CD14-positive monocyte (primary cell): ENCODE data around the gene PER2. TPM values are rescaled to one million over a fixed set of nuclear protein-coding genes. Genes with fewer than 3 reads are reported as not detected.
A peak's percentile ranks its signal among the peaks of the same experiment; 100 is the strongest.

Experiments
- DNase-seq, 3 donors: peaks; one replicate each; pipeline ENCODE4 v3.0.0-alpha.2; 2011 to 2022
- H2AFZ ChIP-seq: 2 replicates; pipeline ENCODE4 v1.6.0; 2012; ENCODE audit warnings: mild to moderate bottlenecking, low read depth, low read length, inconsistent platforms; ENCODE audit not compliant: insufficient read depth, poor library complexity, severe bottlenecking
- H3K27ac ChIP-seq, 2 donors: 1 replicate in 1 of 2; 2 replicates in 1 of 2; pipeline ENCODE4 v1.5.1; 2012 to 2013; ENCODE audit warnings: low read length in 2 of 2, control low read depth in 1 of 2, inconsistent platforms in 1 of 2, low read depth in 1 of 2, mild to moderate bottlenecking in 1 of 2
- H3K27me3 ChIP-seq, 2 donors: one replicate each; pipeline versions ENCODE4 v1.6.0 to v1.6.1; 2011 to 2013; ENCODE audit warnings: low read length in 2 of 2; ENCODE audit not compliant: control insufficient read depth in 2 of 2, insufficient read depth in 2 of 2
- H3K36me3 ChIP-seq, 2 donors: replicated peaks in 1 of 2; 1 replicate in 1 of 2; 2 replicates in 1 of 2; pipeline versions ENCODE4 v1.5.1 to v1.6.1; 2012 to 2013; ENCODE audit warnings: low read length in 2 of 2, control low read depth in 1 of 2, inconsistent platforms in 1 of 2, mild to moderate bottlenecking in 1 of 2; ENCODE audit not compliant: insufficient read depth in 2 of 2, control insufficient read depth in 1 of 2
- H3K4me1 ChIP-seq, 2 donors: 1 replicate in 1 of 2; 2 replicates in 1 of 2; pipeline versions ENCODE4 v1.5.1 to v1.6.1; 2012 to 2013; ENCODE audit warnings: low read length in 2 of 2, control low read depth in 1 of 2, inconsistent platforms in 1 of 2, mild to moderate bottlenecking in 1 of 2, moderate library complexity in 1 of 2; ENCODE audit not compliant: insufficient read depth in 2 of 2, control insufficient read depth in 1 of 2
- H3K4me2 ChIP-seq: replicated peaks from 2 replicates; pipeline ENCODE3; 2012; ENCODE audit warnings: low read length, moderate library complexity, mild to moderate bottlenecking; ENCODE audit not compliant: poor library complexity, severe bottlenecking; ENCODE audit errors: extremely low read depth
- H3K4me3 ChIP-seq, 3 experiments: fragments of 200-600 bp in 1 of 3; sonication (generic) in 1 of 3; replicated peaks in 1 of 3; 1 replicate in 2 of 3; 2 replicates in 1 of 3; pipeline ENCODE4 v1.5.1; 2011 to 2013; ENCODE audit warnings: low read length in 3 of 3, mild to moderate bottlenecking in 3 of 3, control low read depth in 2 of 3, low read depth in 2 of 3, inconsistent platforms in 1 of 3, moderate library complexity in 1 of 3
- H3K79me2 ChIP-seq: 2 replicates; pipeline ENCODE4 v1.6.0; 2012; ENCODE audit warnings: mild to moderate bottlenecking, control low read depth, inconsistent platforms, low read length, moderate library complexity; ENCODE audit not compliant: insufficient read depth
- H3K9ac ChIP-seq: 2 replicates; pipeline ENCODE4 v1.6.0; 2017; ENCODE audit warnings: low read length, mild to moderate bottlenecking; ENCODE audit not compliant: insufficient read depth, poor library complexity, severe bottlenecking
- H3K9me3 ChIP-seq, 2 donors: replicated peaks in 1 of 2; 1 replicate in 1 of 2; 2 replicates in 1 of 2; pipeline versions ENCODE4 v1.5.1 to v1.6.1; 2012 to 2013; ENCODE audit warnings: low read length in 2 of 2, control low read depth in 1 of 2; ENCODE audit not compliant: control insufficient read depth in 1 of 2, insufficient read depth in 1 of 2
- H4K20me1 ChIP-seq: 2 replicates; pipeline ENCODE4 v1.6.0; 2012; ENCODE audit warnings: mild to moderate bottlenecking, low read length, control low read depth, moderate library complexity; ENCODE audit not compliant: insufficient read depth
- H3K27ac Mint-ChIP-seq, 7 donors: one replicate each; pipeline ENCODE4 v1.8.0; 2020; ENCODE audit warnings: mild to moderate bottlenecking in 7 of 7, mixed read lengths in 7 of 7, moderate library complexity in 6 of 7, inconsistent platforms in 2 of 7
- H3K27me3 Mint-ChIP-seq, 3 donors: one replicate each; pipeline ENCODE4 v1.8.0; 2021 to 2022; ENCODE audit warnings: low read depth in 3 of 3, mild to moderate bottlenecking in 3 of 3, mixed read lengths in 3 of 3, moderate library complexity in 3 of 3, inconsistent platforms in 1 of 3
- H3K36me3 Mint-ChIP-seq, 2 donors: one replicate each; pipeline ENCODE4 v1.8.0; 2020; ENCODE audit warnings: mixed read lengths in 2 of 2, inconsistent platforms in 1 of 2, mild to moderate bottlenecking in 1 of 2
- H3K4me1 Mint-ChIP-seq: one replicate; pipeline ENCODE4 v1.8.0; 2020; ENCODE audit warnings: mild to moderate bottlenecking, mixed read lengths
- H3K4me3 Mint-ChIP-seq, 2 donors: one replicate each; pipeline ENCODE4 v1.8.0; 2020; ENCODE audit warnings: mild to moderate bottlenecking in 2 of 2, mixed read lengths in 2 of 2, moderate library complexity in 1 of 2
- H3K9me3 Mint-ChIP-seq, 7 donors: one replicate each; pipeline ENCODE4 v1.8.0; 2020 to 2022; ENCODE audit warnings: mixed read lengths in 7 of 7, mild to moderate bottlenecking in 6 of 7, moderate library complexity in 6 of 7, inconsistent platforms in 2 of 7
- CTCF ChIP-seq: fragments of 200-600 bp; IDR thresholded peaks from one replicate; pipeline ENCODE4 v1.8.0; 2022; ENCODE audit warnings: antibody characterized with exemption, mild to moderate bottlenecking
- WGBS: methylation state at CpG from one replicate; pipeline ENCODE4 v1.1.5; 2013; ENCODE audit warnings: missing lambda C conversion rate; ENCODE audit not compliant: insufficient coverage; 5-methylcytosine and 5-hydroxymethylcytosine counted together
- intact Hi-C, 2 donors: fragments of 100-400 bp; cut with micrococcal nuclease; formaldehyde crosslinking; loops; one replicate each; pipeline versions ENCODE4 v1.15.0 to v1.15.1; 2023
- polyA plus RNA-seq, 3 donors: library from polyadenylated mRNA; depleted of rRNA in 1 of 3; unstranded in 2 of 3; stranded (reverse) in 1 of 3; fragments of 300-500 nt in 2 of 3; fragments of >200 nt in 1 of 3; fragmentation: Illumina TruSeq in 2 of 3; gene quantifications; 1 replicate in 2 of 3; 2 replicates in 1 of 3; pipeline ENCODE4 v1.2.3, GENCODE V29; 2012 to 2021

Gene PER2
- polyA plus RNA-seq, 3 donors, result 1.6 to 5.6 (median 3.1) TPM

- 95% methylated on average over 10 of the region's 12 CpGs for WGBS
- Histone ChIP-seq H3K4me1 (peaks cover 14 to 16% of the 10 kb centered on the region in 2 donors), H3K9ac (no peak overlapping the region), H3K4me3 (no peak overlapping the region), H2AFZ (no peak overlapping the region), H3K9me3 (no peaks in the 10 kb centered on the region), H3K79me2 (no peaks in the 10 kb centered on the region), H3K4me2 (no peak overlapping the region), H4K20me1 (no peaks in the 10 kb centered on the region), H3K36me3 (peaks cover 57 to 79% of the 10 kb centered on the region in 2 donors), H3K27ac (no peak overlapping the region), H3K27me3 (no peaks in the 10 kb centered on the region)
- peaks cover 16% of the 10 kb centered on the region for H3K4me1 Mint-ChIP-seq
- H3K27ac Mint-ChIP-seq, result no peak overlapping the region
- H3K4me3 Mint-ChIP-seq, result no peak overlapping the region
- no peaks in the 10 kb centered on the region for H3K27me3 Mint-ChIP-seq
- DNase-seq, result no peak
- TF ChIP-seq CTCF, result no peak
- peaks cover 0 to 3% (median 0%) of the 10 kb centered on the region in 7 donors for H3K9me3 Mint-ChIP-seq
- intact Hi-C loops, result no loop called here
- peaks cover 67 to 80% of the 10 kb centered on the region in 2 donors for H3K36me3 Mint-ChIP-seq
These were observed 25.8 kb downstream of the PER2 start for GRCh38 chr2:238262496-238263122.

- no peaks in the 10 kb centered on the region for H3K27me3 Mint-ChIP-seq
- H3K27ac Mint-ChIP-seq, result peak overlapping the region in 1 of 7 donors; percentile 6
- Histone ChIP-seq H3K27me3 (no peaks in the 10 kb centered on the region), H3K4me2 (no peak overlapping the region), H4K20me1 (no peaks in the 10 kb centered on the region), H3K4me3 (no peak overlapping the region), H3K27ac (no peak overlapping the region), H3K9me3 (no peaks in the 10 kb centered on the region), H3K9ac (no peak overlapping the region), H2AFZ (no peak overlapping the region), H3K4me1 (peaks cover 14 to 16% of the 10 kb centered on the region in 2 donors), H3K36me3 (peaks cover 50 to 79% of the 10 kb centered on the region in 2 donors), H3K79me2 (no peaks in the 10 kb centered on the region)
- DNase-seq, result no peak
- peaks cover 64 to 78% of the 10 kb centered on the region in 2 donors for H3K36me3 Mint-ChIP-seq
- peaks cover 16% of the 10 kb centered on the region for H3K4me1 Mint-ChIP-seq
- intact Hi-C loops, result no loop called here
- H3K4me3 Mint-ChIP-seq, result no peak overlapping the region
- H3K9me3 Mint-ChIP-seq, result no peaks in the 10 kb centered on the region
- no peak for TF ChIP-seq CTCF
- 97% methylated on average over 16 of the region's 16 CpGs for WGBS
These were observed 26.6 kb downstream of the PER2 start for GRCh38 chr2:238261718-238262375.
